Liver (tissue), 9 donors: ENCODE results near the gene ASIC2. TPM values are rescaled to one million over a fixed set of nuclear protein-coding genes. Genes with fewer than 3 reads are reported as not detected.
"Not testable (repeated sequence)": the region's sequence is repeated elsewhere in the genome, so short reads cannot be mapped to it uniquely, and the experiment has no call there.

ENCODE experiments used
- DNase-seq: peaks from one replicate; pipeline ENCODE4 v3.0.0-alpha.2; 2017; ENCODE audit warnings: low spot score
- H3K27ac ChIP-seq, 2 donors: one replicate each; pipeline ENCODE4 v1.7.0; 2013; ENCODE audit warnings: inconsistent platforms in 2 of 2, low read length in 2 of 2, control low read depth in 1 of 2, low read depth in 1 of 2, mild to moderate bottlenecking in 1 of 2
- H3K27me3 ChIP-seq, 4 donors: one replicate each; pipeline versions ENCODE4 v1.6.1 to v1.7.0; 2013; ENCODE audit warnings: low read length in 3 of 4, inconsistent platforms in 1 of 4, mild to moderate bottlenecking in 1 of 4, moderate library complexity in 1 of 4; ENCODE audit not compliant: control insufficient read depth in 4 of 4, insufficient read depth in 4 of 4
- H3K36me3 ChIP-seq, 4 donors: one replicate each; pipeline versions ENCODE4 v1.6.1 to v1.7.0; 2013; ENCODE audit warnings: low read length in 3 of 4, mild to moderate bottlenecking in 3 of 4, low read depth in 1 of 4, moderate library complexity in 1 of 4; ENCODE audit not compliant: control insufficient read depth in 4 of 4, insufficient read depth in 3 of 4
- H3K4me1 ChIP-seq, 4 donors: one replicate each; pipeline versions ENCODE4 v1.6.1 to v1.7.0; 2013; ENCODE audit warnings: low read length in 3 of 4, mild to moderate bottlenecking in 3 of 4, moderate library complexity in 1 of 4; ENCODE audit not compliant: control insufficient read depth in 4 of 4, insufficient read depth in 4 of 4
- H3K4me3 ChIP-seq, 3 donors: one replicate each; pipeline versions ENCODE4 v1.6.1 to v1.7.0; 2013; ENCODE audit warnings: low read length in 3 of 3, control low read depth in 1 of 3, low read depth in 1 of 3, mild to moderate bottlenecking in 1 of 3
- H3K9ac ChIP-seq, 2 donors: one replicate each; pipeline ENCODE4 v1.7.0; 2013; ENCODE audit warnings: low read length in 2 of 2, mild to moderate bottlenecking in 2 of 2, moderate library complexity in 2 of 2, control low read depth in 1 of 2, low read depth in 1 of 2
- H3K9me3 ChIP-seq, 4 donors: one replicate each; pipeline versions ENCODE4 v1.6.1 to v1.7.0; 2013; ENCODE audit warnings: low read length in 3 of 4; ENCODE audit not compliant: control insufficient read depth in 4 of 4
- ATF3 ChIP-seq: IDR thresholded peaks from 2 replicates; pipeline ENCODE4 v1.6.1; 2016; ENCODE audit warnings: antibody characterized with exemption
- FOXA1 ChIP-seq: IDR thresholded peaks from 2 replicates; pipeline ENCODE4 v1.6.1; 2016; ENCODE audit warnings: antibody characterized with exemption
- FOXA2 ChIP-seq: IDR thresholded peaks from 2 replicates; pipeline ENCODE4 v1.6.1; 2016; ENCODE audit warnings: antibody characterized with exemption
- GABPA ChIP-seq, 2 donors: IDR thresholded peaks in 1 of 2; conservative IDR thresholded peaks in 1 of 2; 2 replicates each; pipeline ENCODE4 v1.6.1; 2016; ENCODE audit warnings: antibody characterized with exemption in 2 of 2, mild to moderate bottlenecking in 1 of 2, moderate library complexity in 1 of 2
- HNF4A ChIP-seq, 2 donors: conservative IDR thresholded peaks; 2 replicates each; pipeline ENCODE4 v1.6.1; 2016; ENCODE audit warnings: antibody characterized with exemption in 2 of 2, mild to moderate bottlenecking in 2 of 2
- HNF4G ChIP-seq: IDR thresholded peaks from 2 replicates; pipeline ENCODE4 v1.6.1; 2016; ENCODE audit warnings: antibody characterized with exemption
- JUND ChIP-seq, 2 donors: IDR thresholded peaks; 2 replicates each; pipeline ENCODE4 v1.6.1; 2016; ENCODE audit warnings: antibody characterized with exemption in 2 of 2
- NR2F2 ChIP-seq: IDR thresholded peaks from 2 replicates; pipeline ENCODE4 v1.6.1; 2016; ENCODE audit warnings: antibody characterized with exemption
- RAD21 ChIP-seq, 2 donors: IDR thresholded peaks; 2 replicates each; pipeline ENCODE4 v1.6.1; 2016; ENCODE audit warnings: antibody characterized with exemption in 2 of 2, mild to moderate bottlenecking in 2 of 2
- RXRA ChIP-seq, 2 donors: IDR thresholded peaks; 2 replicates each; pipeline ENCODE4 v1.6.1; 2017 to 2018; ENCODE audit warnings: antibody characterized with exemption in 2 of 2, mild to moderate bottlenecking in 1 of 2
- TAF1 ChIP-seq: conservative IDR thresholded peaks from 2 replicates; pipeline ENCODE4 v1.6.1; 2016; ENCODE audit warnings: antibody characterized with exemption, mild to moderate bottlenecking
- YY1 ChIP-seq: IDR thresholded peaks from 2 replicates; pipeline ENCODE4 v1.6.1; 2016; ENCODE audit warnings: antibody characterized with exemption, mild to moderate bottlenecking
- ZBTB33 ChIP-seq: IDR thresholded peaks from 2 replicates; pipeline ENCODE4 v1.6.1; 2016; ENCODE audit warnings: antibody characterized with exemption
- WGBS: extraction: QIAGEN DNeasy Blood & Tissue Kit; methylation state at CpG from one replicate; pipeline ENCODE4 v1.1.7; 2013; 5-methylcytosine and 5-hydroxymethylcytosine counted together
- polyA plus RNA-seq, 2 donors: library from polyadenylated mRNA; stranded (reverse) in 1 of 2; unstranded in 1 of 2; fragments of 200-250 nt in 1 of 2; fragments of >200 nt in 1 of 2; fragmentation: Nextera tagmentation in 1 of 2; extraction: Ambion mirVana in 1 of 2; gene quantifications; one replicate each; pipeline versions ENCODE4 v1.2.1 to v1.2.3, GENCODE V29; 2013 to 2015
- total RNA-seq, 2 donors: library from RNA; depleted of rRNA; stranded (reverse); fragments of >200 nt; gene quantifications; one replicate each; pipeline ENCODE4 v1.2.3, GENCODE V29; 2014
- donor health status: healthy.
- donor health status: healthy.
- donor health status: healthy.
- donor health status: healthy.
- donor health status: healthy.

ASIC2 gene
- total and polyA plus RNA-seq, 4 donors = under 0.01 TPM; not detected in 3

- Histone ChIP-seq H3K9ac (no peak overlapping the region), H3K4me1 (no peaks in the 10 kb centered on the region), H3K4me3 (no peak overlapping the region), H3K27ac (no peak overlapping the region), H3K36me3 (no peaks in the 10 kb centered on the region), H3K9me3 (peaks cover 0 to 2% (median under 1%) of the 10 kb centered on the region in 4 donors), H3K27me3 (no peaks in the 10 kb centered on the region)
- WGBS = 70% methylated on average over 13 of the region's 13 CpGs
- TF ChIP-seq HNF4G = no peak
- no peak for TF ChIP-seq FOXA1
- no peak for TF ChIP-seq FOXA2
- no peak for TF ChIP-seq JUND (IDR thresholded peaks at IDR 0.05)
- TF ChIP-seq ZBTB33 = no peak
- TF ChIP-seq TAF1 = no peak
- no peak for TF ChIP-seq ATF3
- TF ChIP-seq HNF4A (conservative IDR thresholded peaks at IDR 0.05) = no peak
- no peak for TF ChIP-seq YY1
- TF ChIP-seq RAD21 (IDR thresholded peaks at IDR 0.05) = no peak
- no peak for TF ChIP-seq GABPA (IDR thresholded peaks at IDR 0.05 in 1 of 2, conservative IDR thresholded peaks at IDR 0.05 in 1 of 2)
- TF ChIP-seq NR2F2 = no peak
- TF ChIP-seq RXRA (IDR thresholded peaks at IDR 0.05) = no peak
- no peak for DNase-seq
These were observed 300.6 kb downstream of the ASIC2 start for GRCh38 chr17:32992321-32993033.

GRCh38 chr17:32988481-32989101, 304.5 kb downstream of the ASIC2 start:
- Histone ChIP-seq H3K4me1 (no peaks in the 10 kb centered on the region), H3K9me3 (peaks cover 0 to 3% (median under 1%) of the 10 kb centered on the region in 4 donors), H3K27me3 (no peaks in the 10 kb centered on the region), H3K27ac (no peak overlapping the region), H3K9ac (no peak overlapping the region), H3K36me3 (no peaks in the 10 kb centered on the region), H3K4me3 (no peak overlapping the region)
- 71% methylated on average over 3 of the region's 3 CpGs for WGBS
- TF ChIP-seq TAF1 = no peak
- DNase-seq = no peak

GRCh38 chr17:32987868-32988267, 305.2 kb downstream of the ASIC2 start:
- not testable (repeated sequence) for H3K9ac ChIP-seq, H3K4me3 ChIP-seq
- WGBS = 61% methylated on average over 2 of the region's 2 CpGs

GRCh38 chr17:32987453-32987805, 305.7 kb downstream of the ASIC2 start:
- not testable (repeated sequence) for H3K27me3 ChIP-seq, H3K4me1 ChIP-seq, H3K27ac ChIP-seq, H3K4me3 ChIP-seq, H3K9me3 ChIP-seq, DNase-seq, H3K36me3 ChIP-seq, H3K9ac ChIP-seq
- 33% methylated on average over 1 of the region's 1 CpG for WGBS

More at GRCh38 chr17:32987868-32988267, 305.2 kb downstream of the ASIC2 start:
- not testable (repeated sequence) for H3K9me3 ChIP-seq, H3K27me3 ChIP-seq, H3K36me3 ChIP-seq, DNase-seq, H3K27ac ChIP-seq, H3K4me1 ChIP-seq
